Spleen (tissue), 7 donors: Measurements from ENCODE around the gene ATP11B.

Experiments
- CTCF ChIP-seq, 11 experiments: fragments of 200-600 bp in 7 of 11; fragments of 450-650 bp in 4 of 11; sonication (generic) in 4 of 11; IDR thresholded peaks in 8 of 11; conservative IDR thresholded peaks in 3 of 11; 1 replicate in 7 of 11; 2 replicates in 4 of 11; pipeline versions ENCODE4 v1.4.0 to v1.8.0; 2016 to 2021; ENCODE audit warnings: antibody characterized with exemption in 11 of 11, inconsistent platforms in 4 of 11, mild to moderate bottlenecking in 1 of 11
- POLR2A ChIP-seq, 3 donors: fragments of 450-650 bp; IDR thresholded peaks; one replicate each; pipeline ENCODE4 v1.5.1; 2017; ENCODE audit warnings: antibody characterized with exemption in 3 of 3, mild to moderate bottlenecking in 1 of 3
- POLR2AphosphoS5 ChIP-seq, 3 donors: sonication (generic); formaldehyde crosslinking; IDR thresholded peaks; one replicate each; pipeline ENCODE4 v1.5.1; 2017; ENCODE audit warnings: antibody characterized with exemption in 3 of 3
- donor health status: DM: no; HTN: no; CAD: no; lungs with moderate emphysema.
- donor health status: DM: no; HTN: no; CAD: no.
- donor health status: DM: no; HTN: no; CAD: no.

GRCh38 chr3:182797876-182798275 lies 4.6 kb downstream of the ATP11B start:
- TF ChIP-seq CTCF (IDR thresholded peaks at IDR 0.05 in 8 of 11, conservative IDR thresholded peaks at IDR 0.05 in 3 of 11) = no peak
- TF ChIP-seq POLR2AphosphoS5 (IDR thresholded peaks at IDR 0.05) = no peak
- no peak for TF ChIP-seq POLR2A (IDR thresholded peaks at IDR 0.05)
